Central memory CD8-positive, alpha-beta T cell (primary cell): Measurements from ENCODE around the gene KIF2C.

Source experiments
- ATAC-seq: fragments of 150-1000 bp; cut with Tn5 transposase; replicated peaks from 2 replicates; pipeline ENCODE4 v1.10.0; 2022; ENCODE audit warnings: mild to moderate bottlenecking, moderate FRiP score, moderate number of reproducible peaks; ENCODE audit not compliant: poor library complexity, severe bottlenecking; ENCODE audit errors: extremely low read depth
- DNase-seq, 2 donors: peaks; one replicate each; pipeline ENCODE4 v3.0.0; 2021; ENCODE audit warnings: low spot score in 2 of 2
- H3K27ac Mint-ChIP-seq: one replicate; pipeline ENCODE4 v1.8.0; 2022; ENCODE audit warnings: low read depth, mild to moderate bottlenecking, moderate library complexity, mixed read lengths
- H3K27me3 Mint-ChIP-seq: one replicate; pipeline ENCODE4 v1.8.0; 2022; ENCODE audit warnings: mixed read lengths
- H3K36me3 Mint-ChIP-seq: one replicate; pipeline ENCODE4 v1.8.0; 2022; ENCODE audit warnings: mild to moderate bottlenecking, moderate library complexity, mixed read lengths; ENCODE audit not compliant: insufficient read depth
- H3K4me1 Mint-ChIP-seq: one replicate; pipeline ENCODE4 v1.8.0; 2022; ENCODE audit warnings: mixed read lengths
- H3K4me3 Mint-ChIP-seq: one replicate; pipeline ENCODE4 v1.8.0; 2022; ENCODE audit warnings: mild to moderate bottlenecking, moderate library complexity, mixed read lengths
- H3K9me3 Mint-ChIP-seq: one replicate; pipeline ENCODE4 v1.8.0; 2022; ENCODE audit warnings: mixed read lengths

The KIF2C gene

GRCh38 chr1:44798481-44799365 lies 59.1 kb downstream of the KIF2C start:
- Mint-ChIP-seq H3K4me1 (peaks cover 32% of the 10 kb centered on the region), H3K4me3 (no peak overlapping the region), H3K9me3 (no peaks in the 10 kb centered on the region), H3K27ac (peak overlapping the region; percentile 98), H3K27me3 (no peaks in the 10 kb centered on the region), H3K36me3 (peaks cover 32% of the 10 kb centered on the region)
- DNase-seq (no peak), ATAC-seq (no peak)

DNA sequence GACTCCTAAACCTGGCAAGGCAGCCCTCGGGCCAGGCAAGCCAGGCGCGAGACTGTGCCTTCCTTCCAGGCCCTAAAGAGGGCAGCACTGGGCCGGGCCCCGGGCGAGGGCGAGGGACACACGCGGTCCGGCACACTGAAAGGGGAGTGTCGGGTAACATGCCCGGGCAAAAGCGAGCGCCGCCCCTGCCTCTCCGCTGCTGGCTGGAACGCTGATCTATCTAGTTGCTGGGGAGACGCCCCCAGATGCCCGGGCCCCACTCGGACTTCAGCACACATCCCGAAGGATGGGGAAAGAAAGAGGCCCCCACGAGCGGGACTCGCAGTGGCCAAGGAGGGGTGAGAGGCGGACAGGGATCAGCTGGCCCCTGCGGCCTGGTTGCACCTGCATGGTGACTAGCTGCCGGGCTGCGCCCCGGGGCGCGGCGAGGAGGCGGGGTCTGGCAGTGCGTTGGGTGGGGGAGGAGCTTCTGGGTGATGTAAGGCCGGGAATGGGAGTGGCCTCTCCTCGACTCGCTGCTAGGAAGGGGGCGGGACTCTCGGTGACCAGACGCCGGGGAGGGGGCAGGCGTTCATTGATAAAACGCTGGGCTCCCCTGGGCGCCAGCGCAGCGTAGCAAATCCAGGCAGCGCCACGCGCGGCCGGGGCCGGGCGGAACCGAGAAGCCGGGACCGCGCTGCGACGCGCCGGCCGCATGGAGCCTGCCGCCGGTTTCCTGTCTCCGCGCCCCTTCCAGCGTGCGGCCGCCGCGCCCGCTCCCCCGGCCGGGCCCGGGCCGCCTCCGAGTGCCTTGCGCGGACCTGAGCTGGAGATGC lies 60.3 kb downstream of the KIF2C start, which contains the start of gene PLK3:
TSS of gene PLK3 (plus strand) at position 608 of the 815 bp plus-strand sequence. CDS start at position 695, 87 bp downstream.
- ATAC-seq, result peak; percentile 70
- H3K9me3 Mint-ChIP-seq, result no peaks in the 10 kb centered on the region
- H3K4me1 Mint-ChIP-seq, result peaks cover 35% of the 10 kb centered on the region

GRCh38 chr1:44801491-44802305 lies 62.1 kb downstream of the KIF2C start:
- Mint-ChIP-seq H3K9me3 (no peaks in the 10 kb centered on the region), H3K36me3 (peaks cover 56% of the 10 kb centered on the region), H3K4me3 (peak overlapping the region; percentile 64), H3K27ac (peak overlapping the region; percentile 75), H3K4me1 (peaks cover 35% of the 10 kb centered on the region), H3K27me3 (no peaks in the 10 kb centered on the region)
- no peak for DNase-seq
- peak; percentile 6 for ATAC-seq

More for the DNA sequence above, 60.3 kb downstream of the KIF2C start, which contains the start of gene PLK3:
- H3K4me3 Mint-ChIP-seq, result peak within 1 kb of the TSS; percentile 64
- H3K27me3 Mint-ChIP-seq, result no peaks in the 10 kb centered on the region
- peak within 1 kb of the TSS; percentile 98 for H3K27ac Mint-ChIP-seq
- peak; percentile 94 to 98 for DNase-seq
- H3K36me3 Mint-ChIP-seq, result peaks cover 45% of the 10 kb centered on the region

DNA sequence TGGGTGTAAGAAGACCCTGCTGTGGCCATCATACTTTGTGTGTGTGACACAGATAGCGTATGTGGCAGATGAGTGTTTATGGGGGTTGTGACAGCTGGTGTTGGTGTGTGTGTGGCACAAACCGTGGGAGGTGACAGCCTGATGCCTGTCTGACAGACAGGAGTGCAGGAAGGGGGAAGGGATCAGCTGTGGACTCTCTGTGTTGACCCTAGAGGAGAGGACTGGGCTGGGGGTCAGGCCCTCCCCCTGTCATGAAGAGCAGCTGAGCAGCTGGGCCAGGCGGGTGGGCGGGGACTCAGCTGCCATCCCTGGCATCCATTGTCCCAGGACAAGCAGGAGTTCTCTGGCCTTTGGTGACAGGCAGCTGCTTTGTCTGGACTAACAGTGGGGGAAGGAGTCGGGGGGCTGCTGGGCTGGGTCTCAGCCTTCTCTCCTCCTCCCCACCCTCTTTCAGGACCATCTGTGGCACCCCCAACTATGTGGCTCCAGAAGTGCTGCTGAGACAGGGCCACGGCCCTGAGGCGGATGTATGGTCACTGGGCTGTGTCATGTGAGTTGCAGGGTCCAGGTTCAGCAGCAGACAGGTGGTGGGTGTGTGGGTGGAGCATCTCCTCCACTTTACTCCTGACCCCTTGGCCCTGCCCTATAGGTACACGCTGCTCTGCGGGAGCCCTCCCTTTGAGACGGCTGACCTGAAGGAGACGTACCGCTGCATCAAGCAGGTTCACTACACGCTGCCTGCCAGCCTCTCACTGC lies 62.8 kb downstream of the KIF2C start:
- H3K4me1 Mint-ChIP-seq, result peaks cover 43% of the 10 kb centered on the region
- DNase-seq (no peak), ATAC-seq (no peak)
- peak overlapping the region; percentile 64 for H3K4me3 Mint-ChIP-seq
- peak overlapping the region; percentile 75 for H3K27ac Mint-ChIP-seq
- peaks cover 63% of the 10 kb centered on the region for H3K36me3 Mint-ChIP-seq
- H3K9me3 Mint-ChIP-seq, result no peaks in the 10 kb centered on the region
- H3K27me3 Mint-ChIP-seq, result no peaks in the 10 kb centered on the region

- Mint-ChIP-seq H3K36me3 (peaks cover 68% of the 10 kb centered on the region), H3K4me3 (peak overlapping the region; percentile 63), H3K27me3 (no peaks in the 10 kb centered on the region), H3K4me1 (peaks cover 48% of the 10 kb centered on the region), H3K27ac (peak overlapping the region; percentile 75), H3K9me3 (no peaks in the 10 kb centered on the region)
- ATAC-seq, result no peak
- no peak for DNase-seq
Observed at GRCh38 chr1:44803062-44803311, 63.4 kb downstream of the KIF2C start.

- DNase-seq, result no peak
- no peak for ATAC-seq
- Mint-ChIP-seq H3K27ac (peak overlapping the region; percentile 75), H3K4me1 (peaks cover 51% of the 10 kb centered on the region), H3K4me3 (peak overlapping the region; percentile 63), H3K36me3 (peaks cover 70% of the 10 kb centered on the region), H3K9me3 (no peaks in the 10 kb centered on the region), H3K27me3 (no peaks in the 10 kb centered on the region)
Observed at GRCh38 chr1:44803312-44804095, 63.9 kb downstream of the KIF2C start.

DNA sequence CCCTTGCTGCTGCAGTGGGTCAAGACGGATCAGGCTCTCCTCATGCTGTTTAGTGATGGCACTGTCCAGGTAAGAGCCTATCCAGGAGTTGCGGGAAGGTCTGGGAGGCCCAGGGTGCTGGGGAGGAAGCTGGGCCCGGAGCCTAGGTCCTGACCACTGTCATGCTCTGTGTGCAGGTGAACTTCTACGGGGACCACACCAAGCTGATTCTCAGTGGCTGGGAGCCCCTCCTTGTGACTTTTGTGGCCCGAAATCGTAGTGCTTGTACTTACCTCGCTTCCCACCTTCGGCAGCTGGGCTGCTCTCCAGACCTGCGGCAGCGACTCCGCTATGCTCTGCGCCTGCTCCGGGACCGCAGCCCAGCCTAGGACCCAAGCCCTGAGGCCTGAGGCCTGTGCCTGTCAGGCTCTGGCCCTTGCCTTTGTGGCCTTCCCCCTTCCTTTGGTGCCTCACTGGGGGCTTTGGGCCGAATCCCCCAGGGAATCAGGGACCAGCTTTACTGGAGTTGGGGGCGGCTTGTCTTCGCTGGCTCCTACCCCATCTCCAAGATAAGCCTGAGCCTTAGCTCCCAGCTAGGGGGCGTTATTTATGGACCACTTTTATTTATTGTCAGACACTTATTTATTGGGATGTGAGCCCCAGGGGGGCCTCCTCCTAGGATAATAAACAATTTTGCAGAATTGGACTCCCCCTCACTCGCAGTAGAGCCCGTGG lies 65.8 kb downstream of the KIF2C start:
- no peaks in the 10 kb centered on the region for H3K27me3 Mint-ChIP-seq
- DNase-seq (no peak), ATAC-seq (no peak)
- peak overlapping the region; percentile 36 for H3K4me3 Mint-ChIP-seq
- H3K27ac Mint-ChIP-seq, result peak overlapping the region; percentile 75
- H3K36me3 Mint-ChIP-seq, result peaks cover 75% of the 10 kb centered on the region
- H3K9me3 Mint-ChIP-seq, result no peaks in the 10 kb centered on the region
- H3K4me1 Mint-ChIP-seq, result peaks cover 64% of the 10 kb centered on the region

DNA sequence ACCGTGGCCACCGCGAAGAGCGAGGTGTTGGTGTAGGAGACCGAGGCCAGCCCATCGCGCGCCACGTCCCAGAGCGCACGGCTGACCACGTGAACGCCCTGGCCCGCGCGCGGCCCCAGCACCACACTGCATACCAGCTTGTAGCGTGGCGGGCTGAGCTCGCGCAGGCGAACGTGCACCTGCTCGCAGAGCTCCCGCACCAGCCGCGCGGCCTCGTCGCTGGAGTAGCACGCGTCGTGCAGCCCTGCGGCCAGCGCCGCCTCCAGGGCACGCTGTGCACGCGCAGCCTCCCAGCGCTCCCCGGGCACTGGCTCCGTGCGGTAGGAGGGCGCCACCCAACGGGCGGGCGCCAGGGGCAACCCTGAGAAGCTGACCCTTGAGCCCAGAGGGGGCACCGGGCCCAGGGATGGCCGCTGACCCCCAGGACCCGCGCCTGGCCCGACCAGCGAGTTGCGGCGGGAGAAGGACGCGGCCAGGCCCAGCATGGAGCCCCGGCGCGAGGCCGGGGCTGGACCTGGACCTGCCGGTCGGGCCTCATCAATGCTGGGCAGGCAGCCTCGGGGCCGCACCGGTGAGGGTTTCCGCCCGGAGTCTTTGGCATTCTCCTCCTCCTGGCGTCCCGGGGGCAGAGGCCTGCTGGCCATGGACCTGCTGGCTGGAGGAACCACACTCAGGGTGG lies 66.5 kb downstream of the KIF2C start:
- Mint-ChIP-seq H3K4me1 (peaks cover 66% of the 10 kb centered on the region), H3K36me3 (peaks cover 71% of the 10 kb centered on the region), H3K27ac (peak overlapping the region; percentile 100), H3K4me3 (peak overlapping the region; percentile 36), H3K9me3 (no peaks in the 10 kb centered on the region), H3K27me3 (no peaks in the 10 kb centered on the region)
- ATAC-seq (no peak), DNase-seq (no peak)

DNA sequence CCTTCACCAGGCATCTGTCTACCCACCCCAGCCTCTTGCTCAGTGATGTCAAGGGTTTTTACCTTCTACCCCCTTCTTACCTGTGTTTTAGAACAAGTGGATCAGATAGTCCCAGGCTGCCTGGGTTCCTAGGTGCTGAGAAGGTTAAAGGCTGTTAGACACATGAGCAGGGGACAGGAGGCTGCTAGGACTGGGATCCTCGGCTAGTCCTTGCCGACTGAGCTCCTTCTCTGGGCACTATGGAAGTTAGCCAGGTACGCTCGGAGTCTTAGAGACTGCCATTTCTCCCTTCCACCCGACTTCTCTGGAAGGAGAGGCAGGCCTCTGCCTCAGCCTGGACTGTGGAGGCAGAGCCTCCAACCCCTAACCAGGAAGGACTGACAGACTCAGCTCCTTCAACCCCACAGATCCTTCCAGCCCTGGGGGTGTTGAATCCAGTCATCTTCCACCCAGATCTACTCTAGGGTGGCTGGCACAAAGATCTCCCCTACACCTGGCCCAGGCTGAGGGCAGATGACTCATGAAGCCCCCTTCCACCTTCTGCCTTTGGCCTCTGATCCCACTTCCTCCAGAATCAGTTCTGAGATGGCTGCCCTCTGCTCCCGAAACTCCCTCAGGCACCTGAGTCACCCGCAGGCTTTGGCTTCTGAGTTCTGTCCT lies 67.2 kb downstream of the KIF2C start, which contains the start of gene DYNLT4:
TSS of gene DYNLT4 (minus strand) at position 648 of the 660 bp plus-strand sequence. CDS start 683 bp downstream, outside the sequence.
- Mint-ChIP-seq H3K4me3 (peak within 1 kb of the TSS; percentile 74), H3K36me3 (peaks cover 67% of the 10 kb centered on the region), H3K27ac (peak within 1 kb of the TSS; percentile 100), H3K9me3 (no peaks in the 10 kb centered on the region), H3K4me1 (peaks cover 70% of the 10 kb centered on the region), H3K27me3 (no peaks in the 10 kb centered on the region)
- peak; percentile 0 for ATAC-seq
- DNase-seq, result no peak
